SU-DHL-6 (cell line): Measurements from ENCODE around the gene GRID1.

Experiments
- H2AFZ ChIP-seq: fragments of 200-600 bp; sonication (generic); 2 replicates; pipeline ENCODE4 v1.6.1; 2014; ENCODE audit warnings: low read depth, mild to moderate bottlenecking, moderate library complexity, mixed read lengths, antibody characterized with exemption, low read length; ENCODE audit not compliant: severe bottlenecking
- H3F3A ChIP-seq: fragments of 200-600 bp; shearing (Covaris generic); 2 replicates; pipeline ENCODE4 v1.6.0; 2016; ENCODE audit warnings: antibody characterized with exemption, mild to moderate bottlenecking; ENCODE audit not compliant: insufficient read depth
- H3K27ac ChIP-seq: fragments of 200-600 bp; sonication (generic); 2 replicates; pipeline ENCODE4 v1.5.1; 2016; ENCODE audit warnings: low read depth, mild to moderate bottlenecking, low read length, moderate library complexity, mixed read lengths
- H3K27me3 ChIP-seq: fragments of 200-600 bp; sonication (generic), shearing (Covaris generic); 2 replicates; pipeline ENCODE4 v1.6.0; 2014; ENCODE audit warnings: mild to moderate bottlenecking, low read length
- H3K36me3 ChIP-seq: fragments of 200-600 bp; sonication (generic); 2 replicates; pipeline ENCODE4 v1.6.1; 2014; ENCODE audit warnings: mild to moderate bottlenecking, low read length, mixed read lengths
- H3K4me2 ChIP-seq: fragments of 300-600, 200-600 bp; shearing (Covaris generic), sonication (generic); 2 replicates; pipeline ENCODE4 v1.6.0; 2014; ENCODE audit warnings: low read length, low read depth, mild to moderate bottlenecking; ENCODE audit not compliant: poor library complexity, severe bottlenecking
- H3K4me3 ChIP-seq: fragments of 200-600 bp; sonication (generic); 2 replicates; pipeline ENCODE4 v1.5.1; 2014; ENCODE audit warnings: antibody characterized with exemption, low read length, mild to moderate bottlenecking, mixed read lengths; ENCODE audit not compliant: insufficient read depth, poor library complexity, severe bottlenecking
- H3K79me2 ChIP-seq: fragments of 200-600 bp; sonication (generic); 2 replicates; pipeline ENCODE4 v1.6.1; 2014; ENCODE audit warnings: mild to moderate bottlenecking, low read length, moderate library complexity; ENCODE audit not compliant: insufficient read depth
- H3K9ac ChIP-seq: fragments of 200-600 bp; sonication (generic); 2 replicates; pipeline ENCODE4 v1.7.0; 2014; ENCODE audit warnings: mild to moderate bottlenecking, low read length
- H3K9me2 ChIP-seq: fragments of 200-600 bp; sonication (generic); replicated peaks from 2 replicates; pipeline ENCODE4 v1.6.1; 2014; ENCODE audit warnings: low read length; ENCODE audit not compliant: insufficient read depth
- H3K9me3 ChIP-seq: fragments of 200-600 bp; sonication (generic); 2 replicates; pipeline ENCODE4 v1.6.1; 2014; ENCODE audit warnings: low read length, mixed read lengths; ENCODE audit not compliant: insufficient read depth
- H4K20me1 ChIP-seq: fragments of 200-600 bp; sonication (generic); 2 replicates; pipeline ENCODE4 v1.6.1; 2014; ENCODE audit warnings: low read depth, mild to moderate bottlenecking, antibody characterized with exemption, low read length, moderate library complexity, mixed read lengths
- EZH2phosphoT487 ChIP-seq: fragments of 200-600 bp; sonication (generic), shearing (Covaris generic); conservative IDR thresholded peaks from 2 replicates; pipeline ENCODE4 v1.6.1; 2018; ENCODE audit warnings: mild to moderate bottlenecking, antibody characterized with exemption, low read length, moderate library complexity, mixed read lengths
- TF ChIP-seq, protein P1 (sequence below): fragments of 200-600 bp; sonication (generic); IDR thresholded peaks from one replicate; pipeline ENCODE4 v1.5.1; 2017; ENCODE audit warnings: antibody characterized with exemption, mild to moderate bottlenecking, low read length, moderate library complexity; ENCODE audit not compliant: insufficient read depth, poor library complexity, severe bottlenecking

GRID1 gene

DNA sequence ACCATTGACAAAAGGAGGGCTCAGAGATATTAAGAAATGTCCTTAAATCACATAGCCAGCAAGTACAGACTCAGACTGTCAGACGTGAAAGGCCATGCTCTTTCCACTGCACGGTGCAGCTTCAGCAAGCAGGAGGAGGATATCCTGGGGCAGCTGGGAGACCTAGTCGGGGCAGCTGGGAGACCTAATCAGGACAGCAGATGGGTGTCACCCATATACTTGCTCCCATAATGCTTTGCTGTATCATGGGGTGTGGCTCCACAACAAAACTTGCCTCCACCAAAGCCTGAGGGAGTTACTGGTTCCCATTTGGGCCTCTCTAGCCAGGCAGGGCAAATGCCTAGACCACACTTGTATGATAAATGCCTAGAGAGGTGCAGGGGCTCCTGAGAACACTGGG, 55.4 kb downstream of the GRID1 start:
- Histone ChIP-seq H3K4me3 (no peak overlapping the region), H3K36me3 (no peaks in the 10 kb centered on the region), H3F3A (no peaks in the 10 kb centered on the region), H3K9ac (no peak overlapping the region), H4K20me1 (no peaks in the 10 kb centered on the region), H3K27ac (no peak overlapping the region), H2AFZ (no peak overlapping the region), H3K27me3 (no peaks in the 10 kb centered on the region), H3K9me3 (no peaks in the 10 kb centered on the region), H3K9me2 (no peaks in the 10 kb centered on the region), H3K4me2 (no peak overlapping the region), H3K79me2 (no peaks in the 10 kb centered on the region)
- TF ChIP-seq, protein P1, sequence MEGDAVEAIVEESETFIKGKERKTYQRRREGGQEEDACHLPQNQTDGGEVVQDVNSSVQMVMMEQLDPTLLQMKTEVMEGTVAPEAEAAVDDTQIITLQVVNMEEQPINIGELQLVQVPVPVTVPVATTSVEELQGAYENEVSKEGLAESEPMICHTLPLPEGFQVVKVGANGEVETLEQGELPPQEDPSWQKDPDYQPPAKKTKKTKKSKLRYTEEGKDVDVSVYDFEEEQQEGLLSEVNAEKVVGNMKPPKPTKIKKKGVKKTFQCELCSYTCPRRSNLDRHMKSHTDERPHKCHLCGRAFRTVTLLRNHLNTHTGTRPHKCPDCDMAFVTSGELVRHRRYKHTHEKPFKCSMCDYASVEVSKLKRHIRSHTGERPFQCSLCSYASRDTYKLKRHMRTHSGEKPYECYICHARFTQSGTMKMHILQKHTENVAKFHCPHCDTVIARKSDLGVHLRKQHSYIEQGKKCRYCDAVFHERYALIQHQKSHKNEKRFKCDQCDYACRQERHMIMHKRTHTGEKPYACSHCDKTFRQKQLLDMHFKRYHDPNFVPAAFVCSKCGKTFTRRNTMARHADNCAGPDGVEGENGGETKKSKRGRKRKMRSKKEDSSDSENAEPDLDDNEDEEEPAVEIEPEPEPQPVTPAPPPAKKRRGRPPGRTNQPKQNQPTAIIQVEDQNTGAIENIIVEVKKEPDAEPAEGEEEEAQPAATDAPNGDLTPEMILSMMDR = no peak
- TF ChIP-seq EZH2phosphoT487 = no peak

DNA sequence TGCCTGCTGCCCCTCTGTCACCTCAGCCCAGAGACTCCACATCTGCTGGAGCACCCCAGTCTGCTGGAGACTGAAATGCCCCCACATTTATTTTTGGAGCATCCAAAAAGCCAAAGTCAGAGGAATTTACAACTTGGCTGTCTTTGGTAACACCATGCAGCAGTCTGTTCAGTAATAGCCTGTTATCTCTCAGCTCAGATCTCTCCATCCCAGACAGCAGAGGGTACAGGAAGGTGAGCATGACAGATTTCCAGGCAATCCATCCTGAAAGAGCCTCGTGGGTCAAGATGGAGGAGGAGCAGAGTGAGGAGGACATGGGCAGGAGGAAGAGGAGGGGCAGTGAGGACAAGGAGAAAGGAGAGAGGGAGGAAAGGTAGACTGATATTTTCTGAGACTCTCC, 55.9 kb downstream of the GRID1 start:
- Histone ChIP-seq H3K27ac (no peak overlapping the region), H3K9ac (no peak overlapping the region), H3K36me3 (no peaks in the 10 kb centered on the region), H3K9me3 (no peaks in the 10 kb centered on the region), H3K9me2 (no peaks in the 10 kb centered on the region), H4K20me1 (no peaks in the 10 kb centered on the region), H3K79me2 (no peaks in the 10 kb centered on the region), H3K4me3 (no peak overlapping the region), H3K4me2 (no peak overlapping the region), H3F3A (no peaks in the 10 kb centered on the region), H2AFZ (no peak overlapping the region), H3K27me3 (no peaks in the 10 kb centered on the region)
- TF ChIP-seq, protein P1 = no peak
- TF ChIP-seq EZH2phosphoT487 = no peak

DNA sequence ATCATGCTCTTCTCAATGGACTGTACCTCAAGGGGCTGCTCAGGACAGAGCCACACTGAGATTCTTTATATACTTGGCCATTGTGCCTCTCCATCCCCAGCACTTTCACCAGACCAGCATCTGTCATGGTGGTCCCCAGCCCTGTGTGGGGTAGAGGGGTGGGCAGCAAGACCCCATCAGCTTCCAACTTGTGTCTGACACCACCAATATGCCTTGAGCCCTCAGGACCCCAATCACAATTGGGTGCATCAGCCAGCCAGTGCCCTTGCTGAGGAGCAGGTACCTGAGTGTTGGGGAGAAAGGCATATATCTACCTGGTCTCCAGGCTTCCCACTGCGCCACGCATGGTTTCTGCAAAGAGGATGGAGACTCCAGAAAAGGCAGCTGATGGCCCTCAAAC, 56.3 kb downstream of the GRID1 start:
- Histone ChIP-seq H3K9me2 (no peaks in the 10 kb centered on the region), H3K27ac (no peak overlapping the region), H3F3A (no peaks in the 10 kb centered on the region), H3K4me2 (no peak overlapping the region), H4K20me1 (no peaks in the 10 kb centered on the region), H3K9me3 (no peaks in the 10 kb centered on the region), H3K79me2 (no peaks in the 10 kb centered on the region), H3K9ac (no peak overlapping the region), H3K36me3 (no peaks in the 10 kb centered on the region), H3K4me3 (no peak overlapping the region), H2AFZ (no peak overlapping the region), H3K27me3 (no peaks in the 10 kb centered on the region)
- TF ChIP-seq EZH2phosphoT487 = no peak
- TF ChIP-seq, protein P1 = no peak

DNA sequence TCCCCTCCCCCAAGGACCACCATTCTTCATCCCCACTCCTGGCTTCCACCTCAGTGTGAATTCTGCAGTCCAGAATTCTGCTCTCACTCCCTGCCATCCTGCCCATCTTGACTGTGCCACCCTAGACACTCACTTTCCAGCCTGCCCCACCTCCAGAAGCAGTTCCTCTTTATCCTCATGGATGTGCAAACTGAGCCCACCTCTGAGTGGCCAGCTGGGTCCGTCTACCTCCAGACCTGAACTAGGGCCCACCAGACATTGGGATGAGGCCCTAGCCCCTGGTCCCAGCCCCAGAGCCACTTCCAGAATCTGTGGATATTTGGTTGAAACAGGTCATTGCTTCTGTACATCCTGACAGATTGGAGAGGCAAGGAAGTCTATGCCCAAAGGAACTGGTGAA, 58.5 kb downstream of the GRID1 start:
- Histone ChIP-seq H3K9me3 (no peaks in the 10 kb centered on the region), H3K4me2 (no peak overlapping the region), H3K27me3 (no peaks in the 10 kb centered on the region), H3K4me3 (no peak overlapping the region), H3F3A (no peaks in the 10 kb centered on the region), H3K79me2 (no peaks in the 10 kb centered on the region), H3K9me2 (no peaks in the 10 kb centered on the region), H3K36me3 (no peaks in the 10 kb centered on the region), H3K9ac (no peak overlapping the region), H4K20me1 (no peaks in the 10 kb centered on the region), H3K27ac (no peak overlapping the region), H2AFZ (no peak overlapping the region)
- TF ChIP-seq, protein P1 = no peak
- no peak for TF ChIP-seq EZH2phosphoT487
